ENCODE measurements around the gene TMPRSS11E.

DNA sequence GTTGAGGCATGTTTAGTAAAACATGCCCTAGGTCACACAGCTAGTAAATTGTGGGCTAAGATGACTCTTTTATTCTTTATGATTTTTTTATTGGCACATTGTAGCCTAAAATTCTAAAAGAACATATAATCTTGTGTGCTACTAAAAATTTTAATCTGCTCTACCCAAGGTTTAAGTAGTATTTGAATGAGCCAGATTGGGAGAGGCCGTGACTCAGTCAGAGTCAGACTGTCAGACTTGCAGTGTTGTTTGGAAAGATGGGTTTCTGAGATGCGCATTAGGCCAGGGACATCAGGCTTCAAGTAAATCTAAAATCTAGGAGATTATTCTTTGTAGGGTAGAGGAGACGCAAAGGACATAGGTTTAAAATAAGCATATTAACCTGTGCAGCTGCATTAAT is 30.7 kb upstream of the TMPRSS11E start:
- TF ChIP-seq CTCF (IDR thresholded peaks at IDR 0.05): no peak
- TF ChIP-seq POLR2AphosphoS5 (IDR thresholded peaks at IDR 0.05): no peak

Measured in upper lobe of left lung (tissue), 4 donors.